Omental fat pad (tissue), 4 donors: ENCODE data around the gene FCRL3. TPM values are rescaled to one million over a fixed set of nuclear protein-coding genes. Genes with fewer than 3 reads are reported as not detected.

Source experiments
- ATAC-seq: fragments of 150-250 bp; one replicate; pipeline ENCODE4 v1.9.1; 2016; ENCODE audit warnings: mild to moderate bottlenecking, moderate library complexity; ENCODE audit not compliant: low FRiP score
- DNase-seq: peaks from one replicate; pipeline ENCODE4 v3.0.0-alpha.2; 2019; ENCODE audit warnings: low spot score
- CTCF ChIP-seq, 3 donors: fragments of 450-650 bp; IDR thresholded peaks; one replicate each; pipeline ENCODE4 v1.5.1; 2016 to 2017; ENCODE audit warnings: antibody characterized with exemption in 3 of 3, mild to moderate bottlenecking in 3 of 3, moderate library complexity in 2 of 3
- total RNA-seq, 4 donors: library from RNA; depleted of rRNA; stranded (reverse); fragments of >200 nt; gene quantifications; one replicate each; pipeline ENCODE4 v1.1.0, GENCODE V29; 2016

Gene FCRL3
- total RNA-seq, 4 donors from 2014 or later, result 0.19 to 1.2 (median 0.28) TPM; not detected in 1

- DNase-seq, result no peak
- ATAC-seq, result no peak
- TF ChIP-seq CTCF (IDR thresholded peaks at IDR 0.05), result no peak
These were observed 47.6 kb downstream of the FCRL3 start for GRCh38 chr1:157652859-157653493.

GRCh38 chr1:157648317-157648716 is 52.3 kb downstream of the FCRL3 start:
- ATAC-seq (no peak), DNase-seq (no peak)
- no peak for TF ChIP-seq CTCF (IDR thresholded peaks at IDR 0.05)

GRCh38 chr1:157646144-157646543 is 54.4 kb downstream of the FCRL3 start:
- no peak for DNase-seq
- TF ChIP-seq CTCF (IDR thresholded peaks at IDR 0.05), result no peak
- no peak for ATAC-seq

- ATAC-seq (no peak), DNase-seq (no peak)
- TF ChIP-seq CTCF (IDR thresholded peaks at IDR 0.05), result no peak
These were observed 59.4 kb downstream of the FCRL3 start for GRCh38 chr1:157641177-157641576.

GRCh38 chr1:157639800-157640199 is 60.8 kb downstream of the FCRL3 start:
- no peak for DNase-seq
- TF ChIP-seq CTCF (IDR thresholded peaks at IDR 0.05), result no peak
- no peak for ATAC-seq

GRCh38 chr1:157628773-157629172 is 71.8 kb downstream of the FCRL3 start:
- no peak for TF ChIP-seq CTCF (IDR thresholded peaks at IDR 0.05)
- DNase-seq (no peak), ATAC-seq (no peak)

Other genes with a start within 250 kb of the FCRL3 start
- gene FCRL5, start 148.3 kb downstream of the FCRL3 start, total RNA-seq, result 1 to 10 TPM in 1 of 4 donors, under 1 TPM in 3; 0.13 to 1.2 (median 0.28) TPM
- not detected for gene FCRL4, start 102.7 kb downstream of the FCRL3 start, total RNA-seq
- gene FCRL2, start 76.4 kb upstream of the FCRL3 start, total RNA-seq, result under 1 TPM in 3 of 4 donors, not detected in 1; 0.32 to 0.56 (median 0.56) TPM
- under 1 TPM in 3 of 4 donors, not detected in 1; 0.28 to 0.38 (median 0.32) TPM for gene FCRL1, start 119.4 kb upstream of the FCRL3 start, total RNA-seq
- gene CD5L, start 141.0 kb upstream of the FCRL3 start, total RNA-seq, result under 1 TPM in 1 of 4 donors, not detected in 3; 0.46 TPM